ENCODE measurements around the gene SBF1.

Gene SBF1

GRCh38 chr22:50479721-50480120 is 4.9 kb upstream of the SBF1 start:
- H3K79me2 ChIP-seq (ENCODE audit: insufficient read depth, low read length) = no peaks in the 10 kb centered on the region
- no peaks in the 10 kb centered on the region for H3K9me3 ChIP-seq (ENCODE audit: low read length)
- no peaks in the 10 kb centered on the region for H3F3A ChIP-seq (ENCODE audit: insufficient read depth, low read length)
- TF ChIP-seq CTCF (IDR thresholded peaks at IDR 0.05; ENCODE audit: low read length) (no peak), EZH2 (IDR thresholded peaks at IDR 0.05; ENCODE audit: borderline replicate concordance, low read length) (no peak)
- no peak overlapping the region for H3K9ac ChIP-seq (ENCODE audit: low read length)
- H3K9me2 ChIP-seq (ENCODE audit: low read depth, low read length) = no peaks in the 10 kb centered on the region
- H4K20me1 ChIP-seq (ENCODE audit: insufficient read depth, low read length) = no peaks in the 10 kb centered on the region
- no peak overlapping the region for H3K4me2 ChIP-seq (ENCODE audit: low read length)
- H3K27ac ChIP-seq (ENCODE audit: low read depth, low read length, poor library complexity, severe bottlenecking) = no peak overlapping the region
- no peaks in the 10 kb centered on the region for H3K36me3 ChIP-seq (ENCODE audit: insufficient read depth, low read length)
- H3K4me1 ChIP-seq (ENCODE audit: insufficient read depth, low read length, severe bottlenecking) = peaks cover 24% of the 10 kb centered on the region
- H3K4me3 ChIP-seq (ENCODE audit: low read depth, low read length, poor library complexity, severe bottlenecking) = no peak overlapping the region
- H2AFZ ChIP-seq (ENCODE audit: low read length) = no peak overlapping the region
- H3K27me3 ChIP-seq (ENCODE audit: insufficient read depth, low read length) = peaks cover 4% of the 10 kb centered on the region; the same call in 1 of the 2 replicates

DNA sequence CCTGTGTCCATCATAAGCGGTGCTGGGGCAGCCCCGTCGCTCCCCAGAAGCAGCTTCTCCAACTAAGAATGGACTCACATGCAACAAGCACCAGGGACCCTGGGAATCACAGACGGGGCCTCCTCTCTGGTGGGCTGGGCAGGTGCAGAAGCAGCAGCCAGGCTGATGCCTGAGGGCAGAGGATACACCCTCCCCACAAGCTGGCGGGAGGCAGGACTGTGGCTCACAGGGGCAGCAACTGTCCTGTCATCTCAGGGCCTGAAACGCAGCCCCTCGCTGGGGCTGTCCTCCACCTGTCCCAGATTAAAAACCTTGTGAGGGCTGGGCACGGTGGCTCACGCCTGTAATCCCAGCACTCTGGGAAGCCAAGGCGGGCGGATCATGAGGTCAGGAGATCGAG is 3.1 kb upstream of the SBF1 start:
- H4K20me1 ChIP-seq (ENCODE audit: insufficient read depth, low read length) = no peaks in the 10 kb centered on the region
- H3K36me3 ChIP-seq (ENCODE audit: insufficient read depth, low read length) = no peaks in the 10 kb centered on the region
- no peak overlapping the region for H3K4me3 ChIP-seq (ENCODE audit: low read depth, low read length, poor library complexity, severe bottlenecking)
- H3K4me2 ChIP-seq (ENCODE audit: low read length) = no peak overlapping the region
- H3K9me3 ChIP-seq (ENCODE audit: low read length) = no peaks in the 10 kb centered on the region
- peaks cover 11% of the 10 kb centered on the region for H3K79me2 ChIP-seq (ENCODE audit: insufficient read depth, low read length)
- H3K27ac ChIP-seq (ENCODE audit: low read depth, low read length, poor library complexity, severe bottlenecking) = no peak overlapping the region
- H3K4me1 ChIP-seq (ENCODE audit: insufficient read depth, low read length, severe bottlenecking) = peaks cover 25% of the 10 kb centered on the region
- TF ChIP-seq CTCF (IDR thresholded peaks at IDR 0.05; ENCODE audit: low read length) (no peak), EZH2 (IDR thresholded peaks at IDR 0.05; ENCODE audit: borderline replicate concordance, low read length) (no peak)
- no peaks in the 10 kb centered on the region for H3F3A ChIP-seq (ENCODE audit: insufficient read depth, low read length)
- H3K9ac ChIP-seq (ENCODE audit: low read length) = no peak overlapping the region
- peaks cover 4% of the 10 kb centered on the region; the same call in 1 of the 2 replicates for H3K27me3 ChIP-seq (ENCODE audit: insufficient read depth, low read length)
- no peaks in the 10 kb centered on the region for H3K9me2 ChIP-seq (ENCODE audit: low read depth, low read length)
- no peak overlapping the region for H2AFZ ChIP-seq (ENCODE audit: low read length)

GRCh38 chr22:50476868-50477267 is 2.0 kb upstream of the SBF1 start:
- H3K27ac ChIP-seq (ENCODE audit: low read depth, low read length, poor library complexity, severe bottlenecking) = no peak overlapping the region
- H4K20me1 ChIP-seq (ENCODE audit: insufficient read depth, low read length) = no peaks in the 10 kb centered on the region
- H3K79me2 ChIP-seq (ENCODE audit: insufficient read depth, low read length) = peaks cover 22% of the 10 kb centered on the region
- no peak overlapping the region for H3K4me3 ChIP-seq (ENCODE audit: low read depth, low read length, poor library complexity, severe bottlenecking)
- no peak for TF ChIP-seq EZH2 (IDR thresholded peaks at IDR 0.05; ENCODE audit: borderline replicate concordance, low read length)
- TF ChIP-seq CTCF (IDR thresholded peaks at IDR 0.05; ENCODE audit: low read length) = no peak
- H3K9me3 ChIP-seq (ENCODE audit: low read length) = no peaks in the 10 kb centered on the region
- no peak overlapping the region for H2AFZ ChIP-seq (ENCODE audit: low read length)
- H3K4me2 ChIP-seq (ENCODE audit: low read length) = no peak overlapping the region
- H3K4me1 ChIP-seq (ENCODE audit: insufficient read depth, low read length, severe bottlenecking) = peaks cover 31% of the 10 kb centered on the region
- H3K36me3 ChIP-seq (ENCODE audit: insufficient read depth, low read length) = no peaks in the 10 kb centered on the region; the same call in 1 of the 2 replicates
- no peaks in the 10 kb centered on the region for H3K9me2 ChIP-seq (ENCODE audit: low read depth, low read length)
- H3K27me3 ChIP-seq (ENCODE audit: insufficient read depth, low read length) = peaks cover 4% of the 10 kb centered on the region; the same call in 1 of the 2 replicates
- no peaks in the 10 kb centered on the region for H3F3A ChIP-seq (ENCODE audit: insufficient read depth, low read length)
- H3K9ac ChIP-seq (ENCODE audit: low read length) = no peak overlapping the region; the same call in 1 of the 2 replicates
